ENCODE data around the gene LCP2.

DNA sequence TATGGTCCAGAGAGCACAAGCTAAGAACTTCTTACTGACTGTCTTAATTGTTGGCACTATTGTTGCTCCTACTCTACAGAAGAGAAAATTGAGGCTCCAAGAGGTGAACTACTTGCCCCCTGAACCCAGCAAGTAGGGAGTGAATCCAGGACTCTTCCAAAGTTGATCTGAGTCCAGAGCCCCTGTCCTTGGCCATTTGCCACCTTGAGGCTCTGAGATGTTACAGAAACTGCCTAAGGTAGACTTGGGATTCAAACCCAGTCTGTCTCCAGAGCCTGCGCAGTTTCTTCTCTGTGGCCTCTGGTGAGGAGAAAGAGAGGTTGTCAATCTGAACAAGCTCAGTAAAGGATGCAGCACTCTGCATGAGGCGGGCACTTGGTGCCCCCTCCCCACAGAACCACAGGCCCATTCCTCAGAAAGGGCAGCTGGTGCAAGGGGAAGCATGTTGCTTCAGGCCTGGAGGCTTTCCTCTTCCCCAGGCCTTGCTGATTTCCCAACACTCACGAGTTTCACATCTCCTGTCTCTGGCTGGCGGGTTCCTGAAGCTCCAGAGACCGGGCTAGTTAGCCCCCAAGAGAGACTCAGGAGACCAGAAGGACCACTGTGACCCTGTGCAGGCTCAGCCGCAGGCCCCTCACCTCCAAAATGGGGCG lies 2.9 kb upstream of the LCP2 start:
- TF ChIP-seq CTCF (IDR thresholded peaks at IDR 0.05) (no peak), NFYB (CRISPR knock-in tag; conservative IDR thresholded peaks at IDR 0.05; ENCODE audit: low read depth) (no peak), ATF3 (CRISPR knock-in tag; conservative IDR thresholded peaks at IDR 0.05) (no peak)

All from WTC11 (cell line).